Activated CD4-positive, CD25-positive, alpha-beta regulatory T cell (primary cell): ENCODE measurements around the gene ARHGEF10L.
"Not testable (repeated sequence)": the region's sequence is repeated elsewhere in the genome, so short reads cannot be mapped to it uniquely, and the experiment has no call there.

Source experiments
- DNase-seq, 4 experiments: peaks; one replicate each; lab custom pipeline; 2025; lab: John Stamatoyannopoulos, UW

The ARHGEF10L gene

DNA sequence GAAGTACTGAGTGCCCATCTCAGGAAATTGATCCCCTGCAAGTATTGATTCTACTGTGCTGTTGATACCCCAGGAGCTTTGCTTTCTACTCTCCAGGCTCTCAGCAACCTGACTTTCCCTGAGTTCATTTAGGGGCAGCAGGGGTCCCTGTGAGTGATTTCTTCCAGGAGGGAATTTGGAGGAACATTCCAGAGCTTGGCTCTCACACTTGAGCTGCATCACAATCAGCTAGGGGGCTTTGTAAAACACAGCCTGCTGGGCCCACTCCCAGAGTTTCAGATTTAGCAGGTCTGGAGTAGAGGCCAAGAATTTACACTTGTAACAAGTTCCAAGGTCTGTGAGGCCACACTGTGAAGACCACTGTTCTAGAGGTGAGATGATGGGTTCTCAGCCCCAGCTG lies 199.6 kb downstream of the ARHGEF10L start:
- DNase-seq: no peak

DNA sequence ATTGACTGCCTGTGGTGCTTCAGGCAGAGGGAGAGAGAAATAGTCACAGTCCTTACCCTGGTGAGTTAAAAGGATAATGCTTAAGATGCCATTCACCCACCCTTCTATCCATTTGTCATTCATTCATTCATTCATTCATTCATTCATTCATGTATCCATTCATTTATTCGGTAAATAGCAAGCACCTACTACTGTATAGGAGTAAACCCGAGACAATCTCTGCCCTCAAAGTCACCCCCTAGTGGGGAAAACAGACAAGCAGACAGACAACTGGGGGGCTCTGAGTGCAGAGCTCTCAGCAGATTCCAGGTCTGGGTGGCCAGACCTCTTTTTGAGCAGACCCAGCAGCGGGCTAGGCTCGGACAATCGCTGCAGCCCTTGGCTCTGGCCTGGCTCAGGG lies 201.6 kb downstream of the ARHGEF10L start:
- DNase-seq: no peak

DNA sequence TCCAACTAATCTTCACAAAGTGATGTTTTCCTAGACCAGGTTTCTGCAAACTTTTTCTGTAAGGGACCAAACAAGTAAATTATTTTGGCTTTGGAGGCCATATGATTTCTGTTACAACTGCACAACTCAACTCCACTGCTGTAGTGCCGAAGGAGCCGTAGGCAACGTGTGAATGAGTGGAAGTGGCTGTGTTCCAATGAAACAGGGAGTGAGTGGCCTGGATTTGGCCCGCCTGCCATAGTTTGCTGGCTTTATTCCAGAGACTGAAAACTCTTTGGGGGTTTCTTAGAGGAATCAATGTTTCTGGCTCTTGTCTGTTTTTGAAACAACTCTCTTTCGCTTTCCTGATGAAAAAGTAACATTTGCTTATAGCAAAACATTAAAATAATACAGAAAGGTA lies 203.1 kb downstream of the ARHGEF10L start:
- no peak for DNase-seq

GRCh38 chr1:17743008-17743647 lies 203.6 kb downstream of the ARHGEF10L start:
- DNase-seq: no peak

DNA sequence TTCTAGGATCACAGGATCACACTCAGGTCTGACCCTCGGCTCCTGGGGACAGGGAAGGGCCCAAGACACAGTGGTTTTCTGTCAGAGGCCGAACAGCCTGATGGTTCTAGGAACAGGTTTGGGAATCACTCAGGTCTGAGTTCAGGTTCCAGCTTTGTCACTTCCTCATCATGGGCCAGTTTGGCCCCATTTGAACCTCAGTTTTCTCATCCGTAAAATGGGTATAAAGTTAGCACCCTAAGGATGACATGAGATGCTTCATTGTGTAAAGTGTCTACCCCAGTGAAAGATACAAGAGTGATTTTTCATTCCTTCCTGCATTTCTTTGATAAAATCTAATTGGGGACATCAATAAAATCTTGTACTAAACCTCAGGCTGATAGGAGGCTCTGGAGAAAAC lies 204.4 kb downstream of the ARHGEF10L start:
- DNase-seq: no peak

DNA sequence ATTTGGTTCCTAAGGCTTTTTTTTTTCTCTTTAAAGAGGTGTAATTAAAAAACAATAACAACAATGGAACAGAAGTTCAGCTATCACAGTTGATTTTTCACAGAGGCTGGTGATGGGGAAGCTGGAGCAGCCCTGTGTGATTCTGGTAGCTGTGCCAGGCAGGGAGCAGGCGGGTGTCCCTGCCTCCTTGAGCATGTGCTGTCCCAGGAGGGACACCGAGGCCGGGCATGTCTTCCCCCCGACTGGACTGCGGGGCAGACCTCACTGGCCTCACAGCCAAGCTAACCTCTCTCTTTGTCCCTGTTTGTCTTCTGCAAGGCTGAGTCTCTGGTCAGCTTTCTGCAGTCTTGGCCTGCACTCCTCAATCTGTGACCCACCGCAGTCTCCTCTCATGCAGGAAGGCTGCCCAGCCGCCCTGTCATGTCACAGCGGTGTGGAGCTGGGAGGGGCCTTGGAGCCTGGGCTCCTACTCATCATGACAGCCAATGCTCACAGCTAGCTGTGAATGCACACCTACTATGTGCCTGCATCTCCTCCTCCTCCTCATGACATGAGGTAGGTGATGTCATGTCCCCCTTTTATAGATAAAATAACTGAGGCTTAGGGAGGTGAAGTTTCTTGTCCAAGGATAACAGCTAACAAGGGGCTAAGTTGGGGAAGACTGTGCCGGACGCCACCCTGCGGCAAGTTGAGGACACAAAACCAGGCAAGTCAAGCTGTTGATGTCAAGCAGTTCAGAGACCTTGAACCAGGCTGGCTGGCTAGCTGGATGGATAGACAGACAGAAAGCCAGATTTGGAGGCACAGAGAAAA lies 205.4 kb downstream of the ARHGEF10L start:
- no peak for DNase-seq

- DNase-seq: no peak
These were observed 206.0 kb downstream of the ARHGEF10L start for GRCh38 chr1:17745479-17745955.

DNA sequence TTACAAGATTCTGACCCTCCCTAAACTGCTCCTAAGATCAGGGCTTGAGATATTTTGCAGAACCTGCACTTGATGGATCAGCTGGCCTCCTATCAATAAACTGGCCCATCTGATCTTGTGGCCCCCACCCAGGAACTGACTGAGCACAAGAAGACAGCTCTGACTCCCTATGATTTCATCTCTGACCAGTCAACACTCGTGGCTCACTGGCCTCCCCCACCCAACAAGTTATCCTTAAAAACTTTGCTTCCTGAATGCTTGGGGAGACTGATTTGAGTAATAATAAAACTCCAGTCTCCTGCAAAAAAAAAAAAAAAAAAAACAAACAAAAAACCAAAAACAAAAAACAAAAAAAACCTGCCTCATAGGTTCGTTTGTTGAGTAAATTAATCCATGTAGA lies 206.8 kb downstream of the ARHGEF10L start:
- not testable (repeated sequence) for DNase-seq

DNA sequence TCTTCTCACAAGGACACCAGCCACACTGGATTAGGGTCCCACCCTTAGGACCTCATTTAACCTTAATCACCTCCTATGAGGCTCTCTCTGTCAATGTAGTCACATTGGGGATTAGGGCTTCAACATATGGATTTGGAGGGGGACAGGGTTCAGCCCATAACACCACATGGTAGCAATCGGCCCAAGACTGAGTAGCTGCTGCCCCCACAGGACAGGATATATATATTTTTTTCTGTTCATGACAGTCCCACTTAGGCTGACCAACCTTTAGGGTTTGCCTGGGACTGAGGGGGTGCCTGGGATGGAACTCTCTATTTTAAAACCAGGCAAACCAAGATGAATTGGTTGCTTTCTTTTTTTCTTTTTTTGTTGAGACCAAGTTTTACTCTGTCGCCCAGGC lies 207.4 kb downstream of the ARHGEF10L start:
- no peak for DNase-seq
